NT2/D1 (cell line): ENCODE data around the gene KCTD14.
"Not testable (repeated sequence)": the region's sequence is repeated elsewhere in the genome, so short reads cannot be mapped to it uniquely, and the experiment has no call there.

Experiments
- DNase-seq: peaks from one replicate; pipeline ENCODE4 v3.0.0-alpha.2; 2011; ENCODE audit warnings: low read depth, low spot score
- H3K27me3 ChIP-seq: 2 replicates; pipeline ENCODE4 v1.6.0; 2011; ENCODE audit warnings: mild to moderate bottlenecking; ENCODE audit not compliant: insufficient read length, insufficient read depth
- H3K36me3 ChIP-seq: 2 replicates; pipeline ENCODE4 v1.6.1; 2011; ENCODE audit warnings: mild to moderate bottlenecking, low read length, mixed read lengths; ENCODE audit not compliant: insufficient read depth, insufficient read length
- H3K4me1 ChIP-seq: 2 replicates; pipeline ENCODE4 v1.5.1; 2011; ENCODE audit not compliant: insufficient read depth, insufficient read length
- H3K4me3 ChIP-seq: 2 replicates; pipeline ENCODE4 v1.5.1; 2011; ENCODE audit warnings: low read depth; ENCODE audit not compliant: insufficient read length
- H3K9ac ChIP-seq: 2 replicates; pipeline ENCODE4 v1.6.0; 2011; ENCODE audit warnings: low read depth; ENCODE audit not compliant: insufficient read length
- H3K9me3 ChIP-seq: 2 replicates; pipeline ENCODE4 v1.5.1; 2011; ENCODE audit warnings: mild to moderate bottlenecking, low read length; ENCODE audit not compliant: insufficient read depth
- SUZ12 ChIP-seq: IDR thresholded peaks from 2 replicates; pipeline ENCODE4 v1.6.1; 2011; ENCODE audit not compliant: insufficient read length, insufficient read depth; ENCODE audit errors: extremely low read depth
- YY1 ChIP-seq: IDR thresholded peaks from 2 replicates; pipeline ENCODE4 v1.6.1; 2011; ENCODE audit not compliant: insufficient read length, insufficient read depth
- ZNF274 ChIP-seq: IDR thresholded peaks from 2 replicates; pipeline ENCODE4 v1.6.1; 2011; ENCODE audit warnings: mild to moderate bottlenecking, low read depth, low read length

The KCTD14 gene

GRCh38 chr11:78065203-78065602, 42.1 kb upstream of the KCTD14 start:
- no peak for DNase-seq
- H3K9me3 ChIP-seq: no peaks in the 10 kb centered on the region
- no peaks in the 10 kb centered on the region for H3K27me3 ChIP-seq
- peaks cover 2% of the 10 kb centered on the region for H3K4me1 ChIP-seq
- no peak overlapping the region for H3K4me3 ChIP-seq
- H3K36me3 ChIP-seq: peaks cover 24% of the 10 kb centered on the region
- TF ChIP-seq ZNF274: no peak
- no peak for TF ChIP-seq SUZ12
- no peak for TF ChIP-seq YY1
- H3K9ac ChIP-seq: no peak overlapping the region

- no peak for TF ChIP-seq SUZ12
- DNase-seq: no peak
- Histone ChIP-seq H3K4me1 (peaks cover 2% of the 10 kb centered on the region), H3K9me3 (no peaks in the 10 kb centered on the region), H3K9ac (no peak within 1 kb of the TSS), H3K4me3 (no peak within 1 kb of the TSS), H3K27me3 (no peaks in the 10 kb centered on the region), H3K36me3 (peaks cover 9% of the 10 kb centered on the region)
These were observed 40.5 kb upstream of the KCTD14 start, which contains the start of gene THRSP for GRCh38 chr11:78063440-78064181. Gene THRSP, plus strand, starts transcription at chr11:78063861. Its CDS starts 21 bp downstream, at chr11:78063882.

GRCh38 chr11:78062671-78063070, 39.6 kb upstream of the KCTD14 start:
- peaks cover 2% of the 10 kb centered on the region for H3K4me1 ChIP-seq
- H3K27me3 ChIP-seq: no peaks in the 10 kb centered on the region
- H3K9me3 ChIP-seq: no peaks in the 10 kb centered on the region
- peaks cover 3% of the 10 kb centered on the region for H3K36me3 ChIP-seq
- H3K9ac ChIP-seq: no peak overlapping the region
- H3K4me3 ChIP-seq: no peak overlapping the region
- TF ChIP-seq ZNF274 (no peak), YY1 (no peak), SUZ12 (no peak)
- no peak for DNase-seq

- no peak overlapping the region for H3K9ac ChIP-seq
- H3K4me3 ChIP-seq: no peak overlapping the region
- no peak for DNase-seq
- no peaks in the 10 kb centered on the region for H3K36me3 ChIP-seq
- H3K4me1 ChIP-seq: peaks cover 2% of the 10 kb centered on the region
- no peaks in the 10 kb centered on the region for H3K9me3 ChIP-seq
- no peaks in the 10 kb centered on the region for H3K27me3 ChIP-seq
- TF ChIP-seq ZNF274 (no peak), YY1 (no peak), SUZ12 (no peak)
These were observed 38.8 kb upstream of the KCTD14 start for GRCh38 chr11:78061921-78062311.

GRCh38 chr11:78061088-78061920, 38.2 kb upstream of the KCTD14 start:
- H3K4me1 ChIP-seq: peaks cover 2% of the 10 kb centered on the region
- no peak overlapping the region for H3K4me3 ChIP-seq
- no peak for DNase-seq
- no peaks in the 10 kb centered on the region for H3K36me3 ChIP-seq
- no peaks in the 10 kb centered on the region for H3K9me3 ChIP-seq
- no peak overlapping the region for H3K9ac ChIP-seq
- H3K27me3 ChIP-seq: no peaks in the 10 kb centered on the region
- TF ChIP-seq YY1: no peak
- no peak for TF ChIP-seq SUZ12
- TF ChIP-seq ZNF274: no peak

GRCh38 chr11:78060533-78060932, 37.5 kb upstream of the KCTD14 start:
- TF ChIP-seq SUZ12 (no peak), YY1 (no peak), ZNF274 (no peak)
- Histone ChIP-seq H3K27me3 (no peaks in the 10 kb centered on the region), H3K9ac (no peak overlapping the region), H3K9me3 (no peaks in the 10 kb centered on the region), H3K4me3 (no peak overlapping the region), H3K4me1 (peaks cover 2% of the 10 kb centered on the region), H3K36me3 (no peaks in the 10 kb centered on the region)
- DNase-seq: no peak

- H3K27me3 ChIP-seq, H3K9me3 ChIP-seq, H3K4me1 ChIP-seq, H3K4me3 ChIP-seq, H3K36me3 ChIP-seq, DNase-seq, H3K9ac ChIP-seq: not testable (repeated sequence)
These were observed 36.8 kb upstream of the KCTD14 start for GRCh38 chr11:78059749-78060328.
